GM12878 (cell line): ENCODE measurements around the gene WWOX.

ENCODE experiments used
- GABPA ChIP-seq: IDR thresholded peaks from 2 replicates; pipeline ENCODE4 v1.6.1; 2014; ENCODE audit warnings: antibody characterized with exemption, low read depth, mild to moderate bottlenecking, inconsistent platforms
- POLR2A ChIP-seq: IDR thresholded peaks from 2 replicates; pipeline ENCODE4 v1.6.1; 2011; ENCODE audit warnings: low read depth, mild to moderate bottlenecking, low read length
- POLR2AphosphoS2 ChIP-seq: IDR thresholded peaks from 2 replicates; pipeline ENCODE4 v1.6.1; 2011; ENCODE audit warnings: low read depth, mild to moderate bottlenecking, low read length, improper control_type of control experiment, moderate library complexity
- RAD21 ChIP-seq: IDR thresholded peaks from 2 replicates; pipeline ENCODE4 v1.6.1; 2011; ENCODE audit warnings: mild to moderate bottlenecking, low read depth, low read length, moderate library complexity; ENCODE audit not compliant: insufficient read depth
- TF ChIP-seq, protein P1 (sequence below), 3 experiments: IDR thresholded peaks in 2 of 3; conservative IDR thresholded peaks in 1 of 3; 2 replicates each; pipeline ENCODE4 v1.5.1; 2011; ENCODE audit warnings: low read depth in 3 of 3, low read length in 3 of 3, mild to moderate bottlenecking in 3 of 3, control low read depth in 2 of 3, moderate library complexity in 2 of 3, inconsistent platforms in 1 of 3, mixed read lengths in 1 of 3; ENCODE audit not compliant: control insufficient read depth in 2 of 3, insufficient read depth in 1 of 3; ENCODE audit errors: extremely low read depth in 1 of 3
- TF ChIP-seq, protein P2 (sequence below): fragments of 450-650 bp; IDR thresholded peaks from 2 replicates; pipeline ENCODE4 v1.6.1; 2017; ENCODE audit warnings: antibody characterized with exemption, mild to moderate bottlenecking, moderate library complexity

DNA sequence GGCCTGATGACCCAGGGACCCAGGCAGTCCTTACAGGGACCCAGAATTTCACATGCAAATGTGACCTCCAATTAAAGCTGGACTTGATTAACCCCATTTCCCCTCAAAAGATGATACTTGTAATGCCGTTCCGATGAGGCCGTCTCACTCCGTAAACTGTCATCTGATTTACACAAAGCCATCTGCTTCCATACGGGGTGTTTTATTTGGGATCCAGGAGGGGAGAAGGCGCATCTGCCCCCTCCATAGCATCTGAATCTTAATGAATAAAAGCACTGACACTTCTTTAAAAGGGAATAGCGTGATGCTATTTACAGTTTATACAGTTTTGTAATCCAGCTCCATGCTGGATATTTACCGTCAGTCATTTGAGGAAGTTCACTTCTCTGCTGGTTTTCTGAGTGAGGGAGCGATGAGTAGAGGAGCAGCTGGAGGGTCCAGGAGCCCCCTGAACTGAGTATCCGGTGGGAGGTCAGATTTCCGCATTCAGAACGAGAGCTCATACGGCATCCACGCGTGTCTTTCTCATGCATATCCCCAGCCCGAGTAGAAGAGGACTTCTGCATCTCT, 452.7 kb downstream of the WWOX start:
- TF ChIP-seq, protein P1, sequence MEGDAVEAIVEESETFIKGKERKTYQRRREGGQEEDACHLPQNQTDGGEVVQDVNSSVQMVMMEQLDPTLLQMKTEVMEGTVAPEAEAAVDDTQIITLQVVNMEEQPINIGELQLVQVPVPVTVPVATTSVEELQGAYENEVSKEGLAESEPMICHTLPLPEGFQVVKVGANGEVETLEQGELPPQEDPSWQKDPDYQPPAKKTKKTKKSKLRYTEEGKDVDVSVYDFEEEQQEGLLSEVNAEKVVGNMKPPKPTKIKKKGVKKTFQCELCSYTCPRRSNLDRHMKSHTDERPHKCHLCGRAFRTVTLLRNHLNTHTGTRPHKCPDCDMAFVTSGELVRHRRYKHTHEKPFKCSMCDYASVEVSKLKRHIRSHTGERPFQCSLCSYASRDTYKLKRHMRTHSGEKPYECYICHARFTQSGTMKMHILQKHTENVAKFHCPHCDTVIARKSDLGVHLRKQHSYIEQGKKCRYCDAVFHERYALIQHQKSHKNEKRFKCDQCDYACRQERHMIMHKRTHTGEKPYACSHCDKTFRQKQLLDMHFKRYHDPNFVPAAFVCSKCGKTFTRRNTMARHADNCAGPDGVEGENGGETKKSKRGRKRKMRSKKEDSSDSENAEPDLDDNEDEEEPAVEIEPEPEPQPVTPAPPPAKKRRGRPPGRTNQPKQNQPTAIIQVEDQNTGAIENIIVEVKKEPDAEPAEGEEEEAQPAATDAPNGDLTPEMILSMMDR (IDR thresholded peaks at IDR 0.05 in 2 of 3, conservative IDR thresholded peaks at IDR 0.05 in 1 of 3; ENCODE audit: control insufficient read depth in 2 of 3, extremely low read depth in 1 of 3, insufficient read depth in 1 of 3, low read depth in 3 of 3, low read length in 3 of 3): no peak
- TF ChIP-seq RAD21 (no peak), POLR2A (no peak), POLR2AphosphoS2 (no peak), GABPA (no peak)
- TF ChIP-seq, protein P2, sequence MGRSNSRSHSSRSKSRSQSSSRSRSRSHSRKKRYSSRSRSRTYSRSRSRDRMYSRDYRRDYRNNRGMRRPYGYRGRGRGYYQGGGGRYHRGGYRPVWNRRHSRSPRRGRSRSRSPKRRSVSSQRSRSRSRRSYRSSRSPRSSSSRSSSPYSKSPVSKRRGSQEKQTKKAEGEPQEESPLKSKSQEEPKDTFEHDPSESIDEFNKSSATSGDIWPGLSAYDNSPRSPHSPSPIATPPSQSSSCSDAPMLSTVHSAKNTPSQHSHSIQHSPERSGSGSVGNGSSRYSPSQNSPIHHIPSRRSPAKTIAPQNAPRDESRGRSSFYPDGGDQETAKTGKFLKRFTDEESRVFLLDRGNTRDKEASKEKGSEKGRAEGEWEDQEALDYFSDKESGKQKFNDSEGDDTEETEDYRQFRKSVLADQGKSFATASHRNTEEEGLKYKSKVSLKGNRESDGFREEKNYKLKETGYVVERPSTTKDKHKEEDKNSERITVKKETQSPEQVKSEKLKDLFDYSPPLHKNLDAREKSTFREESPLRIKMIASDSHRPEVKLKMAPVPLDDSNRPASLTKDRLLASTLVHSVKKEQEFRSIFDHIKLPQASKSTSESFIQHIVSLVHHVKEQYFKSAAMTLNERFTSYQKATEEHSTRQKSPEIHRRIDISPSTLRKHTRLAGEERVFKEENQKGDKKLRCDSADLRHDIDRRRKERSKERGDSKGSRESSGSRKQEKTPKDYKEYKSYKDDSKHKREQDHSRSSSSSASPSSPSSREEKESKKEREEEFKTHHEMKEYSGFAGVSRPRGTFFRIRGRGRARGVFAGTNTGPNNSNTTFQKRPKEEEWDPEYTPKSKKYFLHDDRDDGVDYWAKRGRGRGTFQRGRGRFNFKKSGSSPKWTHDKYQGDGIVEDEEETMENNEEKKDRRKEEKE: no peak
